ENCODE results near the gene DGKD.
"Not testable (repeated sequence)": the region's sequence is repeated elsewhere in the genome, so short reads cannot be mapped to it uniquely, and the experiment has no call there.

DGKD gene

DNA sequence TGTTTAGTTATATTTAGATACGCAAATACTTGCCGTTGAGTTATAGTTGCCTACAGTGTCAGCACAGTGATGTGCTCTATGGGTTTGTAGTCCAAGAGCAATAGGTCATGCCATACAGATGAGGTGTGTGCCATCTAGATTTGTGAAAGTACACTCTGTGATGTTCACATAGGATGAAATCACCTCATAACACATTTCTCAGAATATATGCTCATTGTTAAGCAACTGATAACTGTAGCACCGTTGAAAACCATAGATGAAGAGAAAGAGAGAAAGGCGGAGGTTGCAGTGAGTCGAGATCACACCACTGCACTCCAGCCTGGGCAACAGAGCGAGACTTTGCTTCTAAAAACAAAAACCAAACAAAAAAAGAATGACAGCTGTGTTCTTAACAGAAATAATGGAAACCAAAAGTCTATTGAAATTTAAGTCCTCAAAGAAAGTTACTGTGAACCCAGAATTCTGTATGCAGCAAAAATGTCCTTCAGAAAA, 9.5 kb downstream of the DGKD start:
- no peak for DNase-seq

DNA sequence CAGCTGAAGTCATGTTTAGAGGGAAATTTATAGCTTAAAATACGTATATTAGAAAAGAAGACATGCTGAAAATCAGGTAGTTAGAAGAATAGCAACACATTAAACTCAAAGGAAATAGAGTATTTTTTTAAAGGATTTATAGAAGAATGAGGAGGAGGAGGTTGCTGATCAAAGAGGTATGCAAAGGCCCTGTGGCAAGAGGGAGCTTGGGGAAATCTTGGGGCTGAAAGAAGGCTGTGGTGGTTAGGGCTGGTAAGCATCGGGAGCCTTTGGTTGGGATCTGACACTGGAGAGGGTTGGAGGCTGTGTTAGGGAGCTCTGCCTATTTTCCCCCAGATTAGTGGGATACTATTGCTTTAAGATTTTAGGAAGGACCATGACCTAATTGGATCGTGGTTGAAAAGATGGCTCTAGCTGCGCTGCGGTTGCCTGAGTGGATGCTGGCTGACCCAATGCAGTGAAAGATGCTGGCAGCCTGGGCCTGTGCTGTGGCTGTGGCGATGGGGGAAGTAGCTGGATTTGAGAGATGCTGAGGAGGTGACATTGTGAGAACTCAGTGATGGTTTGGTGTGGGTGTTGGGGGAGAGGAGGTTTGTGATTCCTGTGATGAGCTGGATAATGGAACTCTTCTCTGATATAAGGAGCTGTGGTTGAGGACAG, 11.7 kb downstream of the DGKD start:
- DNase-seq, result no peak

DNA sequence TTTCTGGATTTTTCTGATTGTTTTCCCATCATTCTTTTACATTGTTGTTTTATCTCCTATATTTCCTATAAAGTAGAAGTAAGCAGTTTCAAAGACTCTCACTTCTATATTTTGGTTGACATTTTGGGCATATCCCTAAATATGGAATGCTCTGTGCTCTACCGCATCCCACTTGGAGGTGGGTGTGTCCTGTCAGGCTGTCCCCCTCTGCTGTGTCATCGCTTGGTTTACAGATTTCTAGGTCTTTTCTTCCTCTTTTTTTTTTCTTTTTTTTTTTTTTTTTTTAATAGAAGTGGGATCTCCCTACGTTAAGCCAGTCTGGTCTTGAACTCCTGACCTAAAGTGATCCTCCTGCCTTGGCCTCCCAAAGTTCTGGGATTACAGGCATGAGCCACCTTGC, 13.3 kb downstream of the DGKD start:
- no peak for DNase-seq

DNA sequence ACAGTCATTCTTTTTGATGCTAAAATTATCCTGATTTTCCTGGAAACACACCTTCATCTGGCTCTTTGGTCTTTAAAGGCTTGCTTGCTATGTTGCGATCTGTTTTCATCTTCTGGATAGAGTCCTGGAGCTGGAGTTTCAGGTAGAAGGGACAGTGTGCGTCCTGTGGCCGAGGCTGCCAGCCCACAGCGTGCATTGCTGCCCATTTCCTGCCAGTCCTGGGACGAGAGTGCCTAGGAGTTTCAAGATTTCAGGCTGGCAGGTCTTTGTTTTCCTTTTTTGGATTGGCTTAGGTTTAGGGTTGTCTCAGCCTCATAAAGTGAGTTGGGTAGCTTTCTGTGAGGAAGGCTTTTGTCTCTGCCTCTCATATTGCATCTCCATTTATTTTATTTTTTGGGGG, 14.5 kb downstream of the DGKD start:
- no peak for DNase-seq

DNA sequence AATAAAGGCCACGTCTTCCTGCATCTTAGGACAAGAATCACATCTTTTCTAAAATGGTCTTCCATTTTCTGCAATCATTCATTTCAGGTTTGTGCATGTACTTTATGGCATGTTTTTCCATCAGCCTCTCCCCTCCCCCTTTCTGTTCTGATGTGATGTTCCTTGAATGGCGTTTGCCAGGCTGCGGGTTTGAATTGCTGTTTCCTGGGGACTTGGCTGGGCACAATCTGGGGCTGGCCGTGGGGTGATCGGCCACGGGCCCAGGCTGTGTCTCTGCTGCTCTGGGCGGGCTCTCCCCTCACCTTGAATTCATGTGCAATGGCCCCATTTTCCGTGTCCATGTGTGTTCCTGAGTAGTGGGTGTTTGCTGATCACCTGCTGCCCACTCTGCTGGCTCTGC, 15.2 kb downstream of the DGKD start:
- no peak for DNase-seq

DNA sequence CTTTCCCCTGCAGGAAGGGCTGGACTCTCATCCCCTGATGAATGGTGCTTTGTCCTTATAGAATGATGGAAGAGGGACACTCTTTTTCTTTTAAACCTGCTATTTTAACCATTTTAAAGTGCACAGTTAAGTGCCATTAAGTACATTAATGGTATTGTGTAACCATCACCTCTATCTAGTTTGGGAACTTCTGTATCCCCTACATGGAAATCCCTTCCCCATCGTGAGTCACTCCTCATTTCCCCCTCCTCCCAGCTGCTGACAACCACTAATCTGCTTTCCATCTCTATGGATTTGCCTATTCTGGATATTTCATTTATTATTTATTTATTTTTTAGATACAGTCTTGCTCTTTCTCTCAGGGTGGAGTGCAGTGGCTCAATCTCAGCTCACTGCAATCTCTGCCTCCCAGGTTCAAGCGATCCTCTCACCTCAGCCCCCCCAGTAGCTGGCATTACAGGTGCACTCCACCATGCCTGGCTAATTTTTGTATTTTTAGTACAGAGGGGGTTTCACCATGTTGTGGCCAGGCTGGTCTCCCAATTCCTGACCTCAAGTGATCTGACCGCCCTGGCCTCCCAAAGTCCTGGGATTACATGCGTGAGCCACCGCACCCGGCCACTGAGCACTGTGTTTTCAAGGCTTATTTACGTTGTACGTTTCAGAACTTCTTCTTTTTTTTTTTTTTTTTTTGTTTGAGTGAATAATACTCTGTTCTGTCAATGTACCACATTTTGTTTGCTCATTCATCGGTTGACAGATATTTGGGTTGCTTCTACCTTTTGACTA, 15.8 kb downstream of the DGKD start:
- DNase-seq, result peak; percentile 8

DNA sequence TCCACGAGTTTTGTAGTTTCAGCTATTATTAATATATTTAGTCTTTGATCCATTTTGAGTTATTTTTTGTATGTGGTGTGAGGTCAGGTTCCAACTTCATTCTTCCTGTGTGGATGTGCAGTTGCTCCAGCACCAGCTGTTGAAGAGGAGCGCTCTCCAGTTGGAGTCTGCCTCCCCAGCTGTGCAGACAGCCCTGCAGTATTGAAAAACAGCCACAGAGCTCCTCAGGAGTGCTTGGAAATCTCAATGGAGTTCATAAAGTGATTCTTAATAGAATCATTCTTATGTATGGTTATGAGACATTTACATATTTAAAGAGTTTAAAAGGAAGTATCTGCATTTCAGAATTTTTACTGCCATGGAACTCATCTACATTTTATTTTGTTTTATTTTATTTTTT, 17.3 kb downstream of the DGKD start:
- DNase-seq, result no peak

GRCh38 chr2:233372855-233373254, 18.6 kb downstream of the DGKD start:
- no peak for DNase-seq

GRCh38 chr2:233373316-233373715, 19.0 kb downstream of the DGKD start:
- no peak for DNase-seq

DNA sequence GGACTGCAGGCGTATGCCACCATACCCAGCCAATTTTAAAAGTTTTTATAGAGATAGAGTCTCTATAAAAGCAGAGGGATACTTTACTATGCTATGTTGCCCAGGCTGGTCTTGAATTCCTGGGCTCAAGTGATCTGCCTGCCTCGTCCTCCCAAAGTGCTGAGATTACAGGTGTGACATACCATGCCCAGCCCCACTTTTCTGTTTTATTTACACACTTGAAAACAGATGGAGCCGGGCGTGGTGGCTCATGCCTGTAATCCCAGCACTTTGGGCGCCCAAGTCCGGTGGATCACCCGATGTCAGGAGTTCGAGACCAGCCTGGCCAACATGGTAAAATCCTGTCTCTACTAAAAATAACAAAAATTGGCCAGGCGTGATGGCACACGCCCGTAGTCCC, 20.5 kb downstream of the DGKD start:
- not testable (repeated sequence) for DNase-seq

DNA sequence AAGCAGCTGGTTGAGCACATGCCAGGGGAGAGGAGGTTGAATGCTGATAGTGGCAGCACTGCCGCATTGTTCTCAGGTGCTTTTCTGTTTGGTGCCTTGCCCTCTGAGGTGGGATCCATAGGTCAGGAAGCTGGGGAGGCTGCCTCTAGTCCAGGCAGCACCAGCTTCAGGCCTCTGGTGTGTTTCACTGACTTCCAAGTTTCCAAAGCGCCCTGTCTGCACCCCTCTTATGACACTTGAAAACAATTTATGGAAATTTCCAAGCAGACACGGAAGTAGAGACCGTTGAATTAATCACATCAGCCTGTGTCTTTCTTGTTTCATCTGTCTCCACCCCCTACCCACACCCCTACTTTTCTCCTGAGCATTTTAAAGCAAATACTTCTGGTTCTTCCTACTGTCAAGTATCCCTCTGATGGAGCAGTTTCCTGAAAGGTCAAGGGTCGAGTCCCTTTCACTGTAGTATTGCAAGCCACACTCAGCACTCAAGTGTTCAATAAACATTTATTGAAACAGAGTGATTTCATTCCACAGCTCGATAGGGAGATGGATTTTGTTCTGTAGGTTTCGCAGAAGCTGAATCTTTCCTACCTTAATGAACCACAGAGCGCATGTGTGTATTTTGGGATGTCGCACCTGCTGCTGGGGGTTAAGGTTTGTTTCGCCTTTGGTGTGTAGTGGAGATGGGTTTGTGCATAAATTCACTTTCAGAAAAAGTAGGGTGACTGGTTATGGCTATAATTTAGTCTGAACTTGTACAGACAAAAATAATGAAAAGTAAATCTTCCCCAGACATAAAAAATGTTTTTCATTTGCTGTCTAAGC, 21.4 kb downstream of the DGKD start:
- no peak for DNase-seq

GRCh38 chr2:233379034-233379433, 24.7 kb downstream of the DGKD start:
- DNase-seq, result no peak

GRCh38 chr2:233379441-233379840, 25.1 kb downstream of the DGKD start:
- DNase-seq, result no peak

DNA sequence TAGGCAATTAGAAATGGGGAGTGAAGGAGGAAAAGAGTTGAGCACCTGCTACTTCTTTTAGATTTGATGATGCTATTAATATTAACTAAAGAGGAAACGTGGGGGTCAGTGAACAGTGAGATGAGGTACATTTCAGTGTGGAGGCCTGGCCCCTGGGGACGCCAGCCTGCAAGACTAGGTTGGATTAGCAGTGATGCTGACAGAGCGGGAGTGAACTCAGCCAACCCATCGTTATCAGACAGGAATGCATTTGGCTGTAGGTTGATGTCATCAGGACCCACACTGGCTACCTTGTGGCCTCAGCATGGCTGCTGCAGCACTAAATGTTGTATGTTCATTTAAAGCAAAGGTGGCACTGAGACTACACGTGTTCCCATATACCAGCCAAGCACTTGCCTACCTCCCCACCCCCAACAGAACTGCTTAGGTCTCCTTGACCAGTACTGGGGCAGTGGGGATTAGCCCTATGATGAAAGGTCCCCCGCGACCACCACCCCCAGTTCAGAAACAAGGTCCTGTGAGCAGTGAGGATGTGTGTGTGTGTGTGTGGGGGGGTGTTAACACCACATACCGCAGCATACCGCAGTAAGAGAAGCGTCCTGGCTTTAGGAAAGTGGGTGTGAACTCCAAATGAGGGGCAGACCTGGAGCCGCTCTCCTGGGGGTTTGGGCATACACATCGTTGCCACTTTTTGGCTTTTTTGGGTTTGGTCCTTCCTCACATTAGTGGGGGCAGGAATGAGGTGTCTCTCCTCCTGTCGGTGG, 26.0 kb downstream of the DGKD start:
- DNase-seq, result peak; percentile 10

GRCh38 chr2:233380995-233381637, 26.8 kb downstream of the DGKD start:
- DNase-seq, result no peak

DNA sequence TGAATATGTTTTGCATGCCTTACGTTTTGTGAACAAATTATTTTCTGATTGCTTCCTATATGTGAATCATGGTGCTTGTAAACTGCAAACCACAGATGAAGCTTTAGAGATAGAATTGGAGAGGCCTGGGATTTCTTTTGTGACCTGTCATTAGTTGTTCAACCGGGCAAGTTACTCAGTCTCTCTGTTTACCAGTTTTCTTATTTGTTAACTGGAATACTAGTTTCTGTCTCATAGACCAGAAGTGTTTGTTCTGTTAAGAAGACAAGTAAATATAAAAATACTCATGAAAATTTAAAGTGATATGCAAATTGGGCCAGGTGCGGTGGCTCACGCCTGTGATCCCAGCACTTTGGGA, 27.3 kb downstream of the DGKD start:
- DNase-seq, result no peak

GRCh38 chr2:233384015-233384414, 29.7 kb downstream of the DGKD start:
- DNase-seq, result no peak

GRCh38 chr2:233384811-233385488, 30.7 kb downstream of the DGKD start:
- no peak for DNase-seq

DNA sequence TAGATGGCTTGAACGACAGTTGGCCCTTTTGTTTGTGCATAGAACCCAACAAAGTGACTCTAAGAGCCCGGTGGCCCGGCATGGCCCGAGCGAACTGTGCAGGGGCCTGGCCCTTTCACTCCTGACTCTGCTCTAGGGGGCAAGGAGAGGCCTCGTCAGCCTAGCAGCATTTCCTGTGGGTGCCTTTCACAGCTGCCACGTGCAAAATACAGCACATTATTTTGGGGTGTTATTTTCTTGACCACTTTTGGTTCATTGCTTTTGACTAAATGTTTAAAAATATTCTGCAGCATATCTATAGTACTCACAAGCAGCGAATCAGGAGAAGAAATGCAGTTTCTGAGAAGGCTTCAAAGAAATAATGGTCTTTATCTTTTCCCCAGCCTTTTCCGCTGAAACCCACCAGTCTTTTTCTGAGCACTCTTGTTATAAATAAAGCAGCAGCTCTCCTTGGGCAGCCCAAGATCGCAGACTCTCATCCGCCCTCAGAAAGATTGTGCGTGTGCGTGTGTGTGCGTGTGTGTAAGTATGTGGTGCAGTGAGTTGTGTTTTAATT, 31.3 kb downstream of the DGKD start:
- DNase-seq, result no peak

DNA sequence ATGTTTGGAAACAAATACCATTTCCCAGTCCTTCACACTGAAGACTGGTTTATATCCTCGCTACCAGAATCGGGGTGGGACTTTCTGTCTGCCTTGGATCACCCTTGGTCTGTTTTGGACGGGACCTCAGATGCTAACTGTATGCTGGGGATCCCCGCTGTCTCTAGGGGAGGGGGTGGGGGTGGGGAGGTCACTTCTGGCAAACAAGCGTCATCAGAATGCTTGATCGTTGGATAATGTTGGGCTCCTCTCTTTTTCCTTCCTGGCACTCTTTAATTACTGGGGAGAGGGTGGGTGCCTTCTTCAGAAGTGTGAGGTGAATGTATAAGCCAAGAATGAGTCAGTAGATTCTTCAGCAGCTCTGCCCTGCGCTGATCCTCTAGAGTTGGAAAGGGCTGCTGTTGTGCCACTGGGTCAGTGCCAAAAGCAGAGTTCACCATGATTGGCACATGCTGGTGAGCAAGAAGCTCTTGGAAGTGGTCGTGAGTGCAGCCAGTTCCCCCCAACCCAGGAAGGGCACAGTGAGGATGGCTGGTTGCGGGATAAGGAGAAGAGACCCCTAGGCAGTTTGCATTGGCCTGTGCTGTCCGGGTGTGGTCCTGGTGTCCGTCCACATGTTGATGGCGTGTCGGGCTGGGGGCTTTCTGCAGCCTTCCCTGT, 32.2 kb downstream of the DGKD start:
- peak; percentile 20 for DNase-seq

- DNase-seq, result no peak
Observed at GRCh38 chr2:233387225-233387624, 32.9 kb downstream of the DGKD start.

All from fibroblast of skin of abdomen (primary cell).